ENCODE data around the gene POLR3G.

DNA sequence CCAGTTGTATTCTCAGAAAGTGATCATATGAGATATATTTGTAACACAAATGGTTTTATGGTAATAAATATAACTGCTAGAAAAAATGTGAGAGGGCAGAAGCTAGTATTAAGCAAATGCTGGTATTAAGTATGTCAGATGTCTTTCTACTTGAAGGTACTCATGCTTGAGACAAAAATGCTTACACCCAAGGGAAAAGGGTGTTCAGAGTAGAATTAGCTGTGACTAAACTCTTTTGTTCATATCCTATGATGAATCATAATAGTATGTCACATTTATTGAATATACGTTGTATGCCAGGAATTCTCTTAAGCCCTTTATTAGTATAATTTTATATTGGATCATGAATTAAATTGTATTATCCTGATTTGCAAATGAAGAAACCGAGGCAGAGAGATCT is 86.1 kb downstream of the POLR3G start:
- TF ChIP-seq POLR2A (IDR thresholded peaks at IDR 0.05; ENCODE audit: low read length) (no peak), GATA1 (IDR thresholded peaks at IDR 0.05; ENCODE audit: low read depth, low read length) (no peak)
